Loucy (cell line): ENCODE measurements around the gene PLEKHA5.

ENCODE experiments used
- EZH2phosphoT487 ChIP-seq: fragments of 200-600 bp; IDR thresholded peaks from 2 replicates; pipeline ENCODE4 v1.6.1; 2018; ENCODE audit warnings: antibody characterized with exemption, mild to moderate bottlenecking, moderate library complexity, borderline replicate concordance
- TF ChIP-seq, protein P1 (sequence below): fragments of 200-600 bp; sonication (generic); conservative IDR thresholded peaks from 2 replicates; pipeline ENCODE4 v1.5.1; 2014; ENCODE audit warnings: mild to moderate bottlenecking, antibody characterized with exemption, low read length

DNA sequence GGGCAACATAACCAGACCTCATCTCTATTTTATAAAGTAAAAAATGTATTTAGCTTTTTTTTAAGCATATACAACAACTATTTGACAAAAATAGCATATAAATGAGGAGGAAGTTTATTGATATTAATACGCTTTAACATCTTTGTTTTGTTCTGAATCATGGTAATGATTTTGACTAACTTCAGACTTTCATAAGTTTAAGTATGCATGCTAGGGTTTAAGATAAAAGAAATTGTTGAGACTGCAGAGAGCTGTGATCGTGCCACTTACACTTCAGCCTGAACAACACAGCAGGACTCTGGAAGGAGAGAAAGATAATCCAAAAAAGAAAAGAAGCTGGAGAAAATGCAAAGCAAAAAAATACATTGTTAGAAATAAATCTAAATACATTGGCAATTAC, 221.8 kb downstream of the PLEKHA5 start:
- TF ChIP-seq, protein P1, sequence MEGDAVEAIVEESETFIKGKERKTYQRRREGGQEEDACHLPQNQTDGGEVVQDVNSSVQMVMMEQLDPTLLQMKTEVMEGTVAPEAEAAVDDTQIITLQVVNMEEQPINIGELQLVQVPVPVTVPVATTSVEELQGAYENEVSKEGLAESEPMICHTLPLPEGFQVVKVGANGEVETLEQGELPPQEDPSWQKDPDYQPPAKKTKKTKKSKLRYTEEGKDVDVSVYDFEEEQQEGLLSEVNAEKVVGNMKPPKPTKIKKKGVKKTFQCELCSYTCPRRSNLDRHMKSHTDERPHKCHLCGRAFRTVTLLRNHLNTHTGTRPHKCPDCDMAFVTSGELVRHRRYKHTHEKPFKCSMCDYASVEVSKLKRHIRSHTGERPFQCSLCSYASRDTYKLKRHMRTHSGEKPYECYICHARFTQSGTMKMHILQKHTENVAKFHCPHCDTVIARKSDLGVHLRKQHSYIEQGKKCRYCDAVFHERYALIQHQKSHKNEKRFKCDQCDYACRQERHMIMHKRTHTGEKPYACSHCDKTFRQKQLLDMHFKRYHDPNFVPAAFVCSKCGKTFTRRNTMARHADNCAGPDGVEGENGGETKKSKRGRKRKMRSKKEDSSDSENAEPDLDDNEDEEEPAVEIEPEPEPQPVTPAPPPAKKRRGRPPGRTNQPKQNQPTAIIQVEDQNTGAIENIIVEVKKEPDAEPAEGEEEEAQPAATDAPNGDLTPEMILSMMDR: no peak
- TF ChIP-seq EZH2phosphoT487: no peak
